HT-29 (cell line): ENCODE measurements around the gene MYADML2. TPM values are rescaled to one million over a fixed set of nuclear protein-coding genes. Genes with fewer than 3 reads are reported as not detected.
"Not testable (repeated sequence)": the region's sequence is repeated elsewhere in the genome, so short reads cannot be mapped to it uniquely, and the experiment has no call there.

Source experiments
- DNase-seq: peaks from one replicate; pipeline ENCODE4 v3.0.0-alpha.2; 2015; ENCODE audit warnings: low spot score
- total RNA-seq: library from RNA; depleted of rRNA; stranded (reverse); fragments of >200 nt; shearing (Covaris generic); gene quantifications from 2 replicates; pipeline ENCODE4 v1.2.3, GENCODE V29; 2014

MYADML2 gene
- total RNA-seq, 1 experiment from 2014 or later, result not detected

GRCh38 chr17:81959362-81960129 lies 12.5 kb upstream of the MYADML2 start:
- DNase-seq, result peak; percentile 50

- no peak for DNase-seq
Measured at GRCh38 chr17:81958633-81959342, 11.8 kb upstream of the MYADML2 start.

- DNase-seq, result no peak
Measured at GRCh38 chr17:81957691-81958432, 10.8 kb upstream of the MYADML2 start.

GRCh38 chr17:81956607-81957589 lies 9.9 kb upstream of the MYADML2 start:
- no peak for DNase-seq

- DNase-seq, result no peak
Measured at GRCh38 chr17:81955756-81956544, 8.9 kb upstream of the MYADML2 start.

- no peak for DNase-seq
Measured at GRCh38 chr17:81955058-81955681, 8.1 kb upstream of the MYADML2 start.

GRCh38 chr17:81954131-81955057 lies 7.4 kb upstream of the MYADML2 start:
- DNase-seq, result no peak

GRCh38 chr17:81953443-81953842 lies 6.4 kb upstream of the MYADML2 start:
- not testable (repeated sequence) for DNase-seq

GRCh38 chr17:81952792-81953228 lies 5.8 kb upstream of the MYADML2 start:
- no peak for DNase-seq

GRCh38 chr17:81951785-81952684 lies 5.0 kb upstream of the MYADML2 start:
- no peak for DNase-seq

GRCh38 chr17:81950501-81950900 lies 3.5 kb upstream of the MYADML2 start:
- DNase-seq, result no peak

- no peak for DNase-seq
Measured at GRCh38 chr17:81948635-81949378, 1.8 kb upstream of the MYADML2 start.

- DNase-seq, result no peak
Measured at GRCh38 chr17:81944858-81945257, 2.2 kb downstream of the MYADML2 start.

GRCh38 chr17:81942167-81942553 lies 4.9 kb downstream of the MYADML2 start:
- no peak for DNase-seq

GRCh38 chr17:81941484-81942166 lies 5.4 kb downstream of the MYADML2 start:
- no peak for DNase-seq
